HepG2 (cell line): ENCODE measurements around the gene TNFRSF11A. TPM values are rescaled to one million over a fixed set of nuclear protein-coding genes. Genes with fewer than 3 reads are reported as not detected.

Experiments used
- ATAC-seq: fragments of 200-7000 bp; cut with Tn5 transposase; 3 replicates; pipeline ENCODE4 v1.9.1; 2020; ENCODE audit warnings: mild to moderate bottlenecking, moderate library complexity
- BruUV-seq: library from RNA; stranded (reverse); fragments of 400-500 nt; replicated peaks from 2 replicates; lab custom pipeline; 2021; lab: Mats Ljungman, UMichigan
- CTCF ChIA-PET: fragments of 300-600 bp; formaldehyde crosslinking; extraction: SDS; loops from one replicate; lab custom pipeline; 2021; ENCODE audit warnings: low total read pairs, inconsistent platforms, low intra/inter-chr PET ratio; lab: Yijun Ruan, JAX
- POLR2A ChIA-PET: fragments of 350-600 bp; sonication (Branson Sonifier 250); formaldehyde crosslinking; loops from one replicate; lab custom pipeline; 2020; ENCODE audit warnings: antibody characterized with exemption, inconsistent platforms; lab: Yijun Ruan, JAX
- DNase-seq: peaks from one replicate; pipeline ENCODE4 v3.0.0-alpha.2; 2015; ENCODE audit warnings: low spot score
- FAIRE-seq: peaks from 3 replicates; lab custom pipeline; 2011; peaks lifted over from hg19 to GRCh38; lab: Jason Lieb, UNC
- H2AFZ ChIP-seq: one replicate; pipeline ENCODE4 v1.6.1; 2011; ENCODE audit warnings: low read length, inconsistent platforms
- H3K27ac ChIP-seq: fragments of 300-600 bp; 3 replicates; pipeline ENCODE4 v1.8.0; 2011; ENCODE audit warnings: mixed run types, mild to moderate bottlenecking, mixed read lengths, low read length, inconsistent platforms; ENCODE audit not compliant: insufficient read depth; ENCODE audit errors: extremely low read length
- H3K27me3 ChIP-seq, 2 experiments: fragments of 200-600 bp in 1 of 2; 2 replicates in 1 of 2; 3 replicates in 1 of 2; pipeline versions ENCODE4 v1.6.0 to v1.8.0; 2011; ENCODE audit warnings: low read length in 2 of 2, mild to moderate bottlenecking in 2 of 2, moderate library complexity in 2 of 2, inconsistent platforms in 1 of 2; ENCODE audit not compliant: insufficient read depth in 2 of 2, control insufficient read depth in 1 of 2
- H3K36me3 ChIP-seq, 2 experiments: fragments of 200-600 bp in 1 of 2; replicated peaks in 1 of 2; 2 replicates in 1 of 2; 3 replicates in 1 of 2; pipeline versions ENCODE4 v1.5.1 to v1.8.0; 2011; ENCODE audit warnings: low read length in 2 of 2, inconsistent platforms in 1 of 2; ENCODE audit not compliant: insufficient read depth in 2 of 2, control insufficient read depth in 1 of 2
- H3K4me1 ChIP-seq: 2 replicates; pipeline ENCODE4 v1.5.1; 2012; ENCODE audit warnings: low read length, inconsistent platforms; ENCODE audit not compliant: insufficient read depth
- H3K4me2 ChIP-seq: 2 replicates; pipeline ENCODE4 v1.6.0; 2011; ENCODE audit warnings: low read depth, low read length, inconsistent platforms
- H3K4me3 ChIP-seq, 3 experiments: fragments of 200-600 bp in 1 of 3; sonication (generic), shearing (Covaris generic) in 1 of 3; replicated peaks in 1 of 3; 2 replicates each; pipeline ENCODE4 v1.5.1; 2011 to 2016; ENCODE audit warnings: low read length in 3 of 3, inconsistent platforms in 2 of 3, low read depth in 2 of 3, mild to moderate bottlenecking in 2 of 3, control low read depth in 1 of 3, mixed read lengths in 1 of 3; ENCODE audit not compliant: insufficient read depth in 1 of 3
- H3K79me2 ChIP-seq: one replicate; pipeline ENCODE4 v1.6.1; 2011; ENCODE audit warnings: low read length, inconsistent platforms; ENCODE audit not compliant: insufficient read depth
- H3K9ac ChIP-seq: 2 replicates; pipeline ENCODE4 v1.6.0; 2011; ENCODE audit warnings: mild to moderate bottlenecking, low read depth, low read length, inconsistent platforms; ENCODE audit not compliant: insufficient read depth
- H3K9me3 ChIP-seq: 2 replicates; pipeline ENCODE4 v1.5.1; 2012; ENCODE audit warnings: mild to moderate bottlenecking, low read length
- H4K20me1 ChIP-seq: 2 replicates; pipeline ENCODE4 v1.6.0; 2011; ENCODE audit warnings: inconsistent platforms, mild to moderate bottlenecking, low read length, moderate library complexity; ENCODE audit not compliant: insufficient read depth
- DMAP1 ChIP-seq: IDR thresholded peaks from 2 replicates; pipeline ENCODE4 v1.6.1; 2016
- FOSL2 ChIP-seq: sonication (generic); formaldehyde crosslinking; IDR thresholded peaks from 2 replicates; pipeline ENCODE4 v1.4.0; 2020; ENCODE audit warnings: missing genetic modification reagents
- FOXO1 ChIP-seq: sonication (generic); formaldehyde crosslinking; IDR thresholded peaks from 2 replicates; pipeline ENCODE4 v1.4.0; 2020; ENCODE audit warnings: missing genetic modification reagents
- JDP2 ChIP-seq: sonication (generic); formaldehyde crosslinking; IDR thresholded peaks from 2 replicates; pipeline ENCODE4 v1.8.1; 2022; ENCODE audit warnings: missing genetic modification reagents, borderline replicate concordance
- MLXIP ChIP-seq: sonication (generic); formaldehyde crosslinking; IDR thresholded peaks from 2 replicates; pipeline ENCODE4 v1.9.0; 2021; ENCODE audit warnings: missing genetic modification reagents, borderline replicate concordance
- MTERF4 ChIP-seq: sonication (generic); formaldehyde crosslinking; IDR thresholded peaks from 2 replicates; pipeline ENCODE4 v1.8.0; 2023; ENCODE audit warnings: mild to moderate bottlenecking, missing genetic modification reagents
- SAFB2 ChIP-seq: sonication (generic); formaldehyde crosslinking; IDR thresholded peaks from 2 replicates; pipeline ENCODE4 v1.5.1; 2020; ENCODE audit warnings: missing genetic modification reagents, low read depth, mild to moderate bottlenecking, borderline replicate concordance
- THAP9 ChIP-seq: sonication (generic); formaldehyde crosslinking; IDR thresholded peaks from 2 replicates; pipeline ENCODE4; 2020; ENCODE audit warnings: missing genetic modification reagents, mild to moderate bottlenecking, borderline replicate concordance
- ZBTB33 ChIP-seq: sonication (generic); formaldehyde crosslinking; IDR thresholded peaks from 2 replicates; pipeline ENCODE4 v1.4.0; 2020; ENCODE audit warnings: missing genetic modification reagents
- ZBTB46 ChIP-seq: sonication (generic); formaldehyde crosslinking; IDR thresholded peaks from 2 replicates; pipeline ENCODE4 v1.4.0; 2020; ENCODE audit warnings: mild to moderate bottlenecking, missing genetic modification reagents, borderline replicate concordance
- ZFP36L1 ChIP-seq: sonication (generic); formaldehyde crosslinking; IDR thresholded peaks from 2 replicates; pipeline ENCODE4 v1.8.0; 2022; ENCODE audit warnings: mild to moderate bottlenecking, missing genetic modification reagents, moderate library complexity
- ZNF10 ChIP-seq: sonication (generic); formaldehyde crosslinking; IDR thresholded peaks from 2 replicates; pipeline ENCODE4 v1.4.0; 2020; ENCODE audit warnings: mild to moderate bottlenecking, low read depth, missing genetic modification reagents, borderline replicate concordance
- ZNF136 ChIP-seq: sonication (generic); formaldehyde crosslinking; IDR thresholded peaks from 2 replicates; pipeline ENCODE4 v1.8.1; 2022; ENCODE audit warnings: low read depth, mild to moderate bottlenecking, moderate library complexity, missing genetic modification reagents
- ZNF678 ChIP-seq: sonication (generic); formaldehyde crosslinking; IDR thresholded peaks from 2 replicates; pipeline ENCODE4 v1.4.0; 2020; ENCODE audit warnings: mild to moderate bottlenecking, missing genetic modification reagents
- ZNF850 ChIP-seq: sonication (generic); formaldehyde crosslinking; conservative IDR thresholded peaks from 2 replicates; pipeline ENCODE4 v1.9.0; 2021; ENCODE audit warnings: mild to moderate bottlenecking, missing genetic modification reagents
- WGBS: methylation state at CpG from one replicate; pipeline ENCODE4 v1.1.6; 2017; ENCODE audit warnings: low lambda C conversion rate; 5-methylcytosine and 5-hydroxymethylcytosine counted together
- in situ Hi-C: cut with HindIII; loops from 2 replicates; pipeline ENCODE4 v1.10.0; 2017; ENCODE audit warnings: low pct_unique_long_range_greater_than_20kb; ENCODE audit not compliant: extremely low pct_ligation_motif_present
- intact Hi-C: fragments of 100-400 bp; cut with micrococcal nuclease; formaldehyde crosslinking; loops from one replicate; pipeline ENCODE4 v1.10.0; 2022; ENCODE audit not compliant: unreplicated experiment
- polyA plus RNA-seq, 8 experiments: library from polyadenylated mRNA; depleted of rRNA in 3 of 8; stranded (reverse) in 7 of 8; unstranded in 1 of 8; fragments of >200 nt; fragmentation: Illumina TruSeq in 4 of 8; extraction: Trizol in 4 of 8; gene quantifications; 2 replicates each; pipeline versions ENCODE4 v1.2.1 to v1.2.3, GENCODE V29; 2011 to 2016; ENCODE audit warnings: low read depth in 4 of 8, missing spikeins in 1 of 8, mixed read lengths in 1 of 8; ENCODE audit not compliant: insufficient read depth in 1 of 8
- total RNA-seq, 5 experiments: library from RNA; depleted of rRNA; stranded (reverse); fragments of >200 nt; fragmentation: Illumina TruSeq; extraction: Trizol; gene quantifications; 2 replicates each; pipeline ENCODE4 v1.2.3, GENCODE V29; 2016; ENCODE audit warnings: low read depth in 1 of 5

TNFRSF11A gene
- total and polyA plus RNA-seq, 2 of the 13 experiments (the other 11 are each of a cell fraction or from before 2014, with no cell fraction given) = 4.6 to 6.4 TPM

GRCh38 chr18:62343316-62343715, 18.2 kb downstream of the TNFRSF11A start:
- Histone ChIP-seq H3K4me2 (no peak overlapping the region), H4K20me1 (no peaks in the 10 kb centered on the region), H3K4me3 (no peak overlapping the region), H3K9me3 (no peaks in the 10 kb centered on the region), H3K27me3 (no peaks in the 10 kb centered on the region), H3K27ac (no peak overlapping the region), H3K9ac (no peak overlapping the region), H2AFZ (no peak overlapping the region), H3K36me3 (no peaks in the 10 kb centered on the region; a peak in 1 of 5 replicates), H3K79me2 (no peaks in the 10 kb centered on the region), H3K4me1 (peaks cover 19% of the 10 kb centered on the region)
- BruUV-seq = no TSS peak
- ChIA-PET CTCF (no interaction called here), POLR2A (no interaction called here)
- intact Hi-C loops (no loop called here), in situ Hi-C loops (no loop called here)
- DNase-seq (no peak), FAIRE-seq (no peak), ATAC-seq (no peak)
- 96% methylated on average over 8 of the region's 8 CpGs for WGBS
- TF ChIP-seq FOXO1 (CRISPR knock-in tag) (no peak), ZNF136 (CRISPR knock-in tag) (no peak), JDP2 (CRISPR knock-in tag) (no peak), THAP9 (CRISPR knock-in tag) (no peak), DMAP1 (CRISPR knock-in tag) (no peak), ZNF850 (CRISPR knock-in tag) (no peak), ZBTB33 (CRISPR knock-in tag) (no peak), ZFP36L1 (no peak), ZNF678 (CRISPR knock-in tag) (no peak), MTERF4 (CRISPR knock-in tag) (no peak), FOSL2 (CRISPR knock-in tag) (no peak), MLXIP (no peak), ZNF10 (CRISPR knock-in tag) (no peak), ZBTB46 (no peak), SAFB2 (CRISPR knock-in tag) (no peak)
